ENCODE data around the gene LRRC47.

- no peak for TF ChIP-seq EZH2 (IDR thresholded peaks at IDR 0.05; ENCODE audit: borderline replicate concordance, low read length)
- TF ChIP-seq CTCF (IDR thresholded peaks at IDR 0.05; ENCODE audit: low read length) = no peak
Observed at GRCh38 chr1:3776231-3776961, 19.9 kb downstream of the LRRC47 start.

Data from OCI-LY1 (cell line).